Esophagus squamous epithelium (tissue), 5 donors: Measurements from ENCODE around the gene SPEN. TPM values are rescaled to one million over a fixed set of nuclear protein-coding genes. Genes with fewer than 3 reads are reported as not detected.

Source experiments
- DNase-seq: peaks from one replicate; lab custom pipeline; 2025; lab: John Stamatoyannopoulos, UW
- H3K27ac ChIP-seq, 4 donors: fragments of 200-600 bp; sonication (generic); one replicate each; pipeline ENCODE4 v1.5.1; 2016 to 2019; ENCODE audit warnings: mild to moderate bottlenecking in 1 of 4
- H3K27me3 ChIP-seq, 4 donors: fragments of 200-600 bp; sonication (generic); 1 replicate in 3 of 4; 2 replicates in 1 of 4; pipeline versions ENCODE4 v1.5.1 to v1.6.0; 2017 to 2021; ENCODE audit warnings: antibody characterized with exemption in 1 of 4
- H3K36me3 ChIP-seq, 3 donors: fragments of 200-600 bp; sonication (generic); one replicate each; pipeline ENCODE4 v1.5.1; 2016 to 2019
- H3K4me1 ChIP-seq, 3 donors: fragments of 200-600 bp; sonication (generic); one replicate each; pipeline ENCODE4 v1.5.1; 2017 to 2019
- H3K4me3 ChIP-seq, 4 donors: fragments of 200-600 bp; sonication (generic); 1 replicate in 3 of 4; 2 replicates in 1 of 4; pipeline ENCODE4 v1.5.1; 2016 to 2019; ENCODE audit warnings: mild to moderate bottlenecking in 2 of 4, moderate library complexity in 1 of 4
- H3K9me3 ChIP-seq, 3 donors: fragments of 200-600 bp; sonication (generic); one replicate each; pipeline ENCODE4 v1.5.1; 2016 to 2019
- CTCF ChIP-seq, 6 experiments: fragments of 450-650 bp in 4 of 6; fragments of 200-600 bp in 2 of 6; sonication (generic) in 2 of 6; IDR thresholded peaks; one replicate each; pipeline ENCODE4 v1.5.1; 2016 to 2019; ENCODE audit warnings: antibody characterized with exemption in 6 of 6, mild to moderate bottlenecking in 4 of 6, moderate library complexity in 4 of 6
- POLR2A ChIP-seq, 4 donors: fragments of 450-650 bp; IDR thresholded peaks; one replicate each; pipeline ENCODE4 v1.6.1; 2017; ENCODE audit warnings: antibody characterized with exemption in 4 of 4, mild to moderate bottlenecking in 4 of 4, moderate library complexity in 3 of 4
- WGBS, 2 donors: methylation state at CpG; one replicate each; pipeline ENCODE4 v1.1.5; 2018; 5-methylcytosine and 5-hydroxymethylcytosine counted together
- intact Hi-C: fragments of 100-400 bp; cut with DNase I; formaldehyde crosslinking; loops from one replicate; pipeline ENCODE4 v1.15.0; 2022
- total RNA-seq, 4 donors: library from RNA; depleted of rRNA; stranded (reverse); fragments of >200 nt; gene quantifications; one replicate each; pipeline ENCODE4 v1.1.0, GENCODE V29; 2016
- donor health status: DM: yes; HTN: yes; CAD: no.

The SPEN gene
- total RNA-seq, 4 donors from 2014 or later: 22.4 to 36.0 (median 30.5) TPM

GRCh38 chr1:15866721-15867201 is 19.3 kb downstream of the SPEN start:
- Histone ChIP-seq H3K4me1 (peaks cover 4 to 59% (median 19%) of the 10 kb centered on the region in 3 donors), H3K36me3 (no peaks in the 10 kb centered on the region), H3K27me3 (no peaks in the 10 kb centered on the region), H3K27ac (no peak overlapping the region), H3K9me3 (no peaks in the 10 kb centered on the region), H3K4me3 (no peak overlapping the region)
- no peak for DNase-seq
- WGBS, 2 donors: 82 to 93% methylated on average over 3 of the region's 3 CpGs
- TF ChIP-seq CTCF (IDR thresholded peaks at IDR 0.05) (no peak), POLR2A (IDR thresholded peaks at IDR 0.05) (no peak)
- intact Hi-C loops: no loop called here

GRCh38 chr1:15867288-15867687 is 19.8 kb downstream of the SPEN start:
- Histone ChIP-seq H3K27me3 (no peaks in the 10 kb centered on the region), H3K36me3 (no peaks in the 10 kb centered on the region), H3K4me1 (peaks cover 4 to 54% (median 14%) of the 10 kb centered on the region in 3 donors), H3K9me3 (no peaks in the 10 kb centered on the region), H3K27ac (no peak overlapping the region), H3K4me3 (no peak overlapping the region)
- no peak for TF ChIP-seq CTCF (IDR thresholded peaks at IDR 0.05)
- no peak for TF ChIP-seq POLR2A (IDR thresholded peaks at IDR 0.05)
- WGBS, 2 donors: 71 to 81% methylated on average over 3 of the region's 3 CpGs
- intact Hi-C loops: no loop called here
- DNase-seq: no peak

GRCh38 chr1:15869413-15869812 is 21.9 kb downstream of the SPEN start:
- no peak overlapping the region for H3K4me3 ChIP-seq
- H3K27me3 ChIP-seq: no peaks in the 10 kb centered on the region
- no peak overlapping the region for H3K27ac ChIP-seq
- peaks cover 4 to 47% (median 9%) of the 10 kb centered on the region in 3 donors for H3K4me1 ChIP-seq
- H3K36me3 ChIP-seq: peaks cover 0 to 19% (median 3%) of the 10 kb centered on the region in 3 donors
- DNase-seq: no peak
- intact Hi-C loops: no loop called here
- no peaks in the 10 kb centered on the region for H3K9me3 ChIP-seq
- TF ChIP-seq POLR2A (IDR thresholded peaks at IDR 0.05) (no peak), CTCF (IDR thresholded peaks at IDR 0.05) (no peak)
- 93 to 100% methylated on average over 2 of the region's 2 CpGs for WGBS, 2 donors

- no peak for DNase-seq
- Histone ChIP-seq H3K4me1 (peaks cover 4 to 47% (median 9%) of the 10 kb centered on the region in 3 donors), H3K27me3 (no peaks in the 10 kb centered on the region), H3K27ac (no peak overlapping the region), H3K36me3 (peaks cover 0 to 24% (median 3%) of the 10 kb centered on the region in 3 donors), H3K9me3 (no peaks in the 10 kb centered on the region), H3K4me3 (no peak overlapping the region)
- intact Hi-C loops: no loop called here
- TF ChIP-seq CTCF (IDR thresholded peaks at IDR 0.05): no peak
- TF ChIP-seq POLR2A (IDR thresholded peaks at IDR 0.05): no peak
- WGBS, 2 donors: 29 to 44% methylated on average over 1 of the region's 1 CpG
Observed at GRCh38 chr1:15870421-15870820, 22.9 kb downstream of the SPEN start.

GRCh38 chr1:15874471-15874870 is 27.0 kb downstream of the SPEN start:
- H3K9me3 ChIP-seq: no peaks in the 10 kb centered on the region
- WGBS, 2 donors: 48 to 52% methylated on average over 1 of the region's 1 CpG

More at GRCh38 chr1:15874471-15874870, 27.0 kb downstream of the SPEN start:
- Histone ChIP-seq H3K36me3 (peaks cover 0 to 60% (median 3%) of the 10 kb centered on the region in 3 donors), H3K27me3 (no peaks in the 10 kb centered on the region), H3K4me1 (peaks cover 4 to 36% (median 4%) of the 10 kb centered on the region in 3 donors), H3K27ac (no peak overlapping the region), H3K4me3 (no peak overlapping the region)
- TF ChIP-seq CTCF (IDR thresholded peaks at IDR 0.05) (no peak), POLR2A (IDR thresholded peaks at IDR 0.05) (no peak)
- intact Hi-C loops: no loop called here
- no peak for DNase-seq
